IMR-90 (cell line): Measurements from ENCODE around the gene EDARADD.

Experiments
- MAFK ChIP-seq: IDR thresholded peaks from 2 replicates; pipeline ENCODE4 v1.6.1; 2012; ENCODE audit warnings: low read depth, low read length, improper control_type of control experiment
- POLR2A ChIP-seq: IDR thresholded peaks from 2 replicates; pipeline ENCODE4 v1.6.1; 2012; ENCODE audit warnings: mild to moderate bottlenecking, low read depth, low read length

DNA sequence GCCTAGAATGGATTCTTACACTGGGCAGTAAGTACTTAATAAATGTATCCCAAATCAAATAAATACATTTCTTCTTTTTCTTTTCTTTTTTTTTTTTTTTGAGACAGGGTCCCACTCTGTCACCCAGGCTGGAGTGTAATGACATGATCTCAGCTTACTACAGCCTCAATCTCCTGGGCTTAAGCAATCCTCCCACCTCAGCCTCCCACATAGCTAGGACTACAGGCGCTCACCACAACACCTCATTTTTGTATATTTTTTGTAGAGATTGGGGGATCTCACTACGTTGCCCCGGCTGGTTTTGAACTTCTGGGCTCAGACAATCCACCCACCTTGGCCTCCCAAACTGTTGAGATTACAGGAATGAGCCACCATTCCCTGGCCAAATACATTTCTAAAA, 66.0 kb downstream of the EDARADD start:
- TF ChIP-seq POLR2A: no peak
- TF ChIP-seq MAFK: no peak
